Panc1 (cell line): ENCODE measurements around the gene STX5. TPM values are rescaled to one million over a fixed set of nuclear protein-coding genes. Genes with fewer than 3 reads are reported as not detected.
"Not testable (repeated sequence)": the region's sequence is repeated elsewhere in the genome, so short reads cannot be mapped to it uniquely, and the experiment has no call there.

Experiments
- ATAC-seq: fragments of 200-7000 bp; cut with Tn5 transposase; 2 replicates; pipeline ENCODE4 v1.9.1; 2020; ENCODE audit warnings: mild to moderate bottlenecking, moderate library complexity
- BruUV-seq: library from RNA; stranded (reverse); fragments of 400-500 nt; replicated peaks from 2 replicates; lab custom pipeline; 2021; lab: Mats Ljungman, UMichigan
- CTCF ChIA-PET: fragments of 300-600 bp; sonication (Branson Sonifier 250); formaldehyde crosslinking; loops from one replicate; lab custom pipeline; 2022; ENCODE audit warnings: antibody characterized with exemption; lab: Charles Lee
- POLR2A ChIA-PET: fragments of 300-600 bp; sonication (Branson Sonifier 250); formaldehyde crosslinking; loops from one replicate; lab custom pipeline; 2022; ENCODE audit warnings: antibody characterized with exemption; lab: Charles Lee
- DNase-seq: peaks from one replicate; pipeline ENCODE4 v3.0.0-alpha.2; 2010; ENCODE audit warnings: low read depth, low spot score
- H3K27ac ChIP-seq: 2 replicates; pipeline ENCODE4 v1.5.1; 2011; ENCODE audit warnings: mild to moderate bottlenecking, low read length, inconsistent platforms
- H3K27me3 ChIP-seq: fragments of 200-500 bp; sonication (Bioruptor generic); 2 replicates; pipeline ENCODE4 v1.6.0; 2014; ENCODE audit warnings: low read length, inconsistent platforms; ENCODE audit not compliant: control insufficient read depth, insufficient read depth
- H3K36me3 ChIP-seq: fragments of 200-500 bp; sonication (Bioruptor generic); 2 replicates; pipeline ENCODE4 v1.5.1; 2014; ENCODE audit warnings: inconsistent platforms, mild to moderate bottlenecking, low read length, moderate library complexity; ENCODE audit not compliant: control insufficient read depth, insufficient read depth
- H3K4me1 ChIP-seq: 2 replicates; pipeline ENCODE4 v1.5.1; 2011; ENCODE audit warnings: inconsistent platforms, mild to moderate bottlenecking, low read length, moderate library complexity; ENCODE audit not compliant: control insufficient read depth, insufficient read depth
- H3K4me3 ChIP-seq, 2 experiments: 2 replicates each; pipeline ENCODE4 v1.5.1; 2011 to 2012; ENCODE audit warnings: low read depth in 2 of 2, low read length in 2 of 2, mild to moderate bottlenecking in 2 of 2, inconsistent platforms in 1 of 2, moderate library complexity in 1 of 2
- H3K9me3 ChIP-seq: fragments of 200-500 bp; sonication (Bioruptor generic); 2 replicates; pipeline ENCODE4 v1.5.1; 2014; ENCODE audit warnings: low read depth, mild to moderate bottlenecking, inconsistent platforms, low read length, moderate library complexity; ENCODE audit not compliant: control insufficient read depth, insufficient read depth
- POLR2AphosphoS5 ChIP-seq: IDR thresholded peaks from 2 replicates; pipeline ENCODE4 v1.6.1; 2012; ENCODE audit warnings: mild to moderate bottlenecking, low read depth, low read length, moderate library complexity
- SIN3A ChIP-seq: IDR thresholded peaks from 2 replicates; pipeline ENCODE4 v1.6.1; 2012; ENCODE audit warnings: low read depth, mild to moderate bottlenecking, low read length, moderate library complexity, borderline replicate concordance; ENCODE audit not compliant: insufficient read depth
- TCF7L2 ChIP-seq: IDR thresholded peaks from 2 replicates; pipeline ENCODE4 v1.6.1; 2011; ENCODE audit warnings: mild to moderate bottlenecking, low read depth, low read length, inconsistent platforms
- in situ Hi-C: cut with HindIII; loops from 2 replicates; pipeline ENCODE4 v1.10.0; 2016; ENCODE audit warnings: low sequenced_read_pairs, low pct_unique_long_range_greater_than_20kb
- intact Hi-C: fragments of 100-400 bp; cut with micrococcal nuclease; formaldehyde crosslinking; loops from one replicate; pipeline ENCODE4 v1.10.0; 2022; ENCODE audit not compliant: unreplicated experiment
- total RNA-seq: library from RNA; stranded (reverse); gene quantifications from one replicate; pipeline ENCODE4 v1.2.1, GENCODE V29; 2021; ENCODE audit not compliant: unreplicated experiment
- TF ChIP-seq, protein P1 (sequence below): fragments of 450-650 bp; IDR thresholded peaks from 2 replicates; pipeline ENCODE4 v1.5.1; 2017; ENCODE audit warnings: mild to moderate bottlenecking
- TF ChIP-seq, protein P2 (sequence below), 2 experiments: IDR thresholded peaks; 2 replicates each; pipeline ENCODE4 v1.6.1; 2011 to 2012; ENCODE audit warnings: low read depth in 2 of 2, control low read depth in 1 of 2, low read length in 1 of 2, mild to moderate bottlenecking in 1 of 2, moderate library complexity in 1 of 2; ENCODE audit not compliant: insufficient read depth in 1 of 2

Gene STX5
- total RNA-seq, 1 experiment from 2014 or later = 31.4 TPM

DNA sequence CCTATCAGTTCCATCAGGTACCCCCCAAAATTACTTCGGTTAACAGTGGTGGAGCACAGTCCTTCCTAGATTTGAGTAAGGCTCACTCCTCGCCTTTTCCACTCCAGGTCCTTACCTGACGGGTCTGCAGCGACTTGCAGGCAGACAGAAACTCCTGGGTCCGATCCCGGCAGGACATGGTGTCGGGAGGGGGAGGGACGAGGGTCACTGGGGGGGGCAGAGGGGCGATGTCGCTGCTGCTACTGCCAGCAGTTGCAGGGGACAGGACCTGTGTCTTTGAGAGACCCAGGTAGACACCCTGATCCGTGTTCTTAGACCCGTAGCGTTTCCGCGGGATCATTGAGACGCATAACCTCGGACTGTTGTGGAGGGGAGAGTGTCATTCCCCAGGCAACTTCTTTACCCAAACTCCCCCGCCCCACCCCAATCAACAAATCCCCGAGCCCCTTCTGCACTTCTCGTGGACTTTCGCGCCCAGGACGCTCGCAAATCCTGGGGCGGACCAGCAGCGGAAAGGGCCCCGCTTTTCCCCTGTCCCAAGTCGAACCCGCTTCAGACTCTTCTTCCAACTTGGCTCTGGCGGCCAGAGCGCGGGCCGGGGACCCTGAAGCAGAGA is 839 bp downstream of the STX5 start:
- CTCF ChIA-PET = no interaction called here

GRCh38 chr11:62828130-62828529 is 3.7 kb downstream of the STX5 start:
- in situ Hi-C loops = not testable (repeated sequence)

More for the DNA sequence above, 839 bp downstream of the STX5 start:
- intact Hi-C loops (no loop called here), in situ Hi-C loops (no loop called here)
- POLR2A ChIA-PET = interaction anchor here (0.6 to 2.1 kb wide), 3 partner anchors 8 to 43 kb away, joined by 3 to 9 read pairs (median 8); no protein-coding TSS in a partner anchor
- no peaks in the 10 kb centered on the region for H3K9me3 ChIP-seq
- no TSS peak for BruUV-seq
- no peak for DNase-seq
- ATAC-seq = no peak
- H3K27me3 ChIP-seq = no peaks in the 10 kb centered on the region
- peaks cover 18% of the 10 kb centered on the region for H3K4me1 ChIP-seq
- H3K36me3 ChIP-seq = peaks cover 6% of the 10 kb centered on the region
- peak overlapping the region; percentile 89 to 95 for H3K4me3 ChIP-seq
- H3K27ac ChIP-seq = peak overlapping the region; percentile 91; the same call in 1 of the 2 replicates
- 0 out of 2 replicates have a peak, but pooled peaks have one; percentile 53 for TF ChIP-seq SIN3A
- TF ChIP-seq, protein P1, sequence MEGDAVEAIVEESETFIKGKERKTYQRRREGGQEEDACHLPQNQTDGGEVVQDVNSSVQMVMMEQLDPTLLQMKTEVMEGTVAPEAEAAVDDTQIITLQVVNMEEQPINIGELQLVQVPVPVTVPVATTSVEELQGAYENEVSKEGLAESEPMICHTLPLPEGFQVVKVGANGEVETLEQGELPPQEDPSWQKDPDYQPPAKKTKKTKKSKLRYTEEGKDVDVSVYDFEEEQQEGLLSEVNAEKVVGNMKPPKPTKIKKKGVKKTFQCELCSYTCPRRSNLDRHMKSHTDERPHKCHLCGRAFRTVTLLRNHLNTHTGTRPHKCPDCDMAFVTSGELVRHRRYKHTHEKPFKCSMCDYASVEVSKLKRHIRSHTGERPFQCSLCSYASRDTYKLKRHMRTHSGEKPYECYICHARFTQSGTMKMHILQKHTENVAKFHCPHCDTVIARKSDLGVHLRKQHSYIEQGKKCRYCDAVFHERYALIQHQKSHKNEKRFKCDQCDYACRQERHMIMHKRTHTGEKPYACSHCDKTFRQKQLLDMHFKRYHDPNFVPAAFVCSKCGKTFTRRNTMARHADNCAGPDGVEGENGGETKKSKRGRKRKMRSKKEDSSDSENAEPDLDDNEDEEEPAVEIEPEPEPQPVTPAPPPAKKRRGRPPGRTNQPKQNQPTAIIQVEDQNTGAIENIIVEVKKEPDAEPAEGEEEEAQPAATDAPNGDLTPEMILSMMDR = no peak

DNA sequence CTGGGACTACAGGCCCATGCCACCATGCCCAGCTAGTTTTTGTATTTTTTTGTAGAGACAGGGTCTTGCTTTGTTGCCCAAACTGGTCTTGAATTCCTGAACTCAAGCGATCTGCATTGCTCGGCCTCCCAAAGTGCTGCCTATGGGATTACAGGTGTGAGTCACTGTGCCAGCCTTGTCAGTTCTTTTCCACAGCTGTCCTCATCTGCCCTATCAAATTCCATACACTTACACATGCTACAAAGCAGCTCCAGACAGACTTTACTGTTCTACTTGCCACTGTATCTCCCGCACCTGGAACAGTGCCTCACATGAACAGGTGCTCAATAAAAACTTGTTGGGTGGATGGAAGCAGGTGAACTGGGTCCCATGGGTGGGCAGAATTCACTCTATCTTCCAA is 8.2 kb downstream of the STX5 start:
- in situ Hi-C loops = no loop called here
- intact Hi-C loops = no loop called here
- no peak for ATAC-seq
- H3K4me3 ChIP-seq = no peak overlapping the region
- ChIA-PET CTCF (interaction anchor here (0.6 kb wide), 1 partner anchor 33 kb away, joined by 3 read pairs; no protein-coding TSS in a partner anchor), POLR2A (no interaction called here)
- no peaks in the 10 kb centered on the region for H3K4me1 ChIP-seq
- peaks cover 16% of the 10 kb centered on the region for H3K36me3 ChIP-seq
- TF ChIP-seq POLR2AphosphoS5 (no peak), SIN3A (no peak), TCF7L2 (no peak)
- TF ChIP-seq, protein P1 = no peak
- TF ChIP-seq, protein P2, sequence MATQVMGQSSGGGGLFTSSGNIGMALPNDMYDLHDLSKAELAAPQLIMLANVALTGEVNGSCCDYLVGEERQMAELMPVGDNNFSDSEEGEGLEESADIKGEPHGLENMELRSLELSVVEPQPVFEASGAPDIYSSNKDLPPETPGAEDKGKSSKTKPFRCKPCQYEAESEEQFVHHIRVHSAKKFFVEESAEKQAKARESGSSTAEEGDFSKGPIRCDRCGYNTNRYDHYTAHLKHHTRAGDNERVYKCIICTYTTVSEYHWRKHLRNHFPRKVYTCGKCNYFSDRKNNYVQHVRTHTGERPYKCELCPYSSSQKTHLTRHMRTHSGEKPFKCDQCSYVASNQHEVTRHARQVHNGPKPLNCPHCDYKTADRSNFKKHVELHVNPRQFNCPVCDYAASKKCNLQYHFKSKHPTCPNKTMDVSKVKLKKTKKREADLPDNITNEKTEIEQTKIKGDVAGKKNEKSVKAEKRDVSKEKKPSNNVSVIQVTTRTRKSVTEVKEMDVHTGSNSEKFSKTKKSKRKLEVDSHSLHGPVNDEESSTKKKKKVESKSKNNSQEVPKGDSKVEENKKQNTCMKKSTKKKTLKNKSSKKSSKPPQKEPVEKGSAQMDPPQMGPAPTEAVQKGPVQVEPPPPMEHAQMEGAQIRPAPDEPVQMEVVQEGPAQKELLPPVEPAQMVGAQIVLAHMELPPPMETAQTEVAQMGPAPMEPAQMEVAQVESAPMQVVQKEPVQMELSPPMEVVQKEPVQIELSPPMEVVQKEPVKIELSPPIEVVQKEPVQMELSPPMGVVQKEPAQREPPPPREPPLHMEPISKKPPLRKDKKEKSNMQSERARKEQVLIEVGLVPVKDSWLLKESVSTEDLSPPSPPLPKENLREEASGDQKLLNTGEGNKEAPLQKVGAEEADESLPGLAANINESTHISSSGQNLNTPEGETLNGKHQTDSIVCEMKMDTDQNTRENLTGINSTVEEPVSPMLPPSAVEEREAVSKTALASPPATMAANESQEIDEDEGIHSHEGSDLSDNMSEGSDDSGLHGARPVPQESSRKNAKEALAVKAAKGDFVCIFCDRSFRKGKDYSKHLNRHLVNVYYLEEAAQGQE (IDR thresholded peaks at IDR 0.05; ENCODE audit: insufficient read depth in 1 of 2, low read depth in 2 of 2, low read length in 1 of 2) = no peak
- no peak overlapping the region for H3K27ac ChIP-seq
- no peaks in the 10 kb centered on the region for H3K9me3 ChIP-seq
- DNase-seq = no peak
- H3K27me3 ChIP-seq = no peaks in the 10 kb centered on the region
- BruUV-seq = no TSS peak

More at GRCh38 chr11:62828130-62828529, 3.7 kb downstream of the STX5 start:
- DNase-seq, ATAC-seq, H3K27ac ChIP-seq, H3K9me3 ChIP-seq, CTCF ChIA-PET, H3K4me3 ChIP-seq, BruUV-seq, intact Hi-C loops, H3K27me3 ChIP-seq: not testable (repeated sequence)
- Histone ChIP-seq H3K36me3 (peaks cover 20% of the 10 kb centered on the region), H3K4me1 (peaks cover 11% of the 10 kb centered on the region)
- POLR2A ChIA-PET = interaction anchor here (0.7 to 1.1 kb wide), 2 partner anchors 16 to 97 kb away, joined by 6 to 9 read pairs; no protein-coding TSS in a partner anchor
